ENCODE measurements around the gene DNAJA3. TPM values are rescaled to one million over a fixed set of nuclear protein-coding genes. Genes with fewer than 3 reads are reported as not detected.

DNAJA3 gene
- total RNA-seq, 1 donor from 2014 or later = 40.7 TPM

DNA sequence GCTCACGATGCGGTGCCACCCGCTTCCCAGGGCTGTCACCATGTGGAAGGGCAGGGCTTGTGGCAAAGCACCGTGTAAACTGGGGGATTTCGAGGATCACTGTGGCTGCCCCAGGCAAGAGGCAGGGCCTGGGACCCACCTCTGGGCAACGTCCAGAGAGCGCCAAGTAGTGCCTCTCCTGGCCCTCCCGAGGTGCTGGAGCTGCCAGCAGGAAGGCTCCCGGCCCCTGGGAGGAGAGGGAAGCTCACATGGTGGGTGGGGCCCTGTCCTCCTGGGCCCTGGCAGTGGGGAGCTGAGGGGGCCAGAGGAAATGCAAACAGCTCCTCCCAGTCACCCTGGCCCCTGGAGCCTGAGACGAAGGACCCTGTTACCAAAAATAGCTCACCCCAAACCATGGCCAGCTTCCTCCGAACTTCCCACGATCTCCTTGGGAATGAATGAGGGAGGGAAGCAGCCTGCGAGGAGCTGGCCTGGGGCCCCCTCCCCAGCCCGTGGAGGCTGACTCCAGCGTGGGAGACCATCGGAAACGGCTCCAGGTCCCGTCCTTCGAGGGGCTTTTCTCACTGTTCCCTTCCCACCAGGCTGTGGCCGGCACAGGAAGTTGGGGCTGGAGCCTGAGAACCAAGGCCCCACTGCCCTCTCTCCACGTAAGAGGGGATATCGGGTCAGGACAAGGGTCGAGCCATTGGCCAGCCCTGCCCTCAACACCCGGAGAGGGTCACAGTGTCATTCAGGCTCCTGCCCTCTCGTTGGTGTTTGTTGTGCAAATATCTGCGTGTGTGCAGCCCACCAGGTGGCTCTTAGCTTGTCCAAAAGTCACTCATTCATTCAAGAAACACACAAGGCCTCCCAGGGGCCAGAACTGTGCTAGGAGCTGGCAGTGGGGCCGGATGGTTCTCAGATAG, 36.4 kb upstream of the DNAJA3 start:
- peak overlapping the region; percentile 94 to 99 for H3K27ac ChIP-seq
- TF ChIP-seq, protein P1, sequence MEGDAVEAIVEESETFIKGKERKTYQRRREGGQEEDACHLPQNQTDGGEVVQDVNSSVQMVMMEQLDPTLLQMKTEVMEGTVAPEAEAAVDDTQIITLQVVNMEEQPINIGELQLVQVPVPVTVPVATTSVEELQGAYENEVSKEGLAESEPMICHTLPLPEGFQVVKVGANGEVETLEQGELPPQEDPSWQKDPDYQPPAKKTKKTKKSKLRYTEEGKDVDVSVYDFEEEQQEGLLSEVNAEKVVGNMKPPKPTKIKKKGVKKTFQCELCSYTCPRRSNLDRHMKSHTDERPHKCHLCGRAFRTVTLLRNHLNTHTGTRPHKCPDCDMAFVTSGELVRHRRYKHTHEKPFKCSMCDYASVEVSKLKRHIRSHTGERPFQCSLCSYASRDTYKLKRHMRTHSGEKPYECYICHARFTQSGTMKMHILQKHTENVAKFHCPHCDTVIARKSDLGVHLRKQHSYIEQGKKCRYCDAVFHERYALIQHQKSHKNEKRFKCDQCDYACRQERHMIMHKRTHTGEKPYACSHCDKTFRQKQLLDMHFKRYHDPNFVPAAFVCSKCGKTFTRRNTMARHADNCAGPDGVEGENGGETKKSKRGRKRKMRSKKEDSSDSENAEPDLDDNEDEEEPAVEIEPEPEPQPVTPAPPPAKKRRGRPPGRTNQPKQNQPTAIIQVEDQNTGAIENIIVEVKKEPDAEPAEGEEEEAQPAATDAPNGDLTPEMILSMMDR (IDR thresholded peaks at IDR 0.05) = no peak
- intact Hi-C loops (cut with DNase I) = loop anchor here (2.0 to 5.0 kb wide), 2 partner anchors 27 to 37 kb away; partner anchors contain the start of genes CORO7 and PAM16
- H3K9me3 ChIP-seq = no peaks in the 10 kb centered on the region
- no peaks in the 10 kb centered on the region for H3K27me3 ChIP-seq
- H3K4me3 ChIP-seq = no peak overlapping the region
- DNase-seq (ENCODE audit: low spot score in 2 of 2) = peak in 1 of 2 donors; percentile 70
- H3K4me1 ChIP-seq = peaks cover 44 to 68% of the 10 kb centered on the region in 2 donors
- peaks cover 0 to 2% of the 10 kb centered on the region in 2 donors for H3K36me3 ChIP-seq

DNA sequence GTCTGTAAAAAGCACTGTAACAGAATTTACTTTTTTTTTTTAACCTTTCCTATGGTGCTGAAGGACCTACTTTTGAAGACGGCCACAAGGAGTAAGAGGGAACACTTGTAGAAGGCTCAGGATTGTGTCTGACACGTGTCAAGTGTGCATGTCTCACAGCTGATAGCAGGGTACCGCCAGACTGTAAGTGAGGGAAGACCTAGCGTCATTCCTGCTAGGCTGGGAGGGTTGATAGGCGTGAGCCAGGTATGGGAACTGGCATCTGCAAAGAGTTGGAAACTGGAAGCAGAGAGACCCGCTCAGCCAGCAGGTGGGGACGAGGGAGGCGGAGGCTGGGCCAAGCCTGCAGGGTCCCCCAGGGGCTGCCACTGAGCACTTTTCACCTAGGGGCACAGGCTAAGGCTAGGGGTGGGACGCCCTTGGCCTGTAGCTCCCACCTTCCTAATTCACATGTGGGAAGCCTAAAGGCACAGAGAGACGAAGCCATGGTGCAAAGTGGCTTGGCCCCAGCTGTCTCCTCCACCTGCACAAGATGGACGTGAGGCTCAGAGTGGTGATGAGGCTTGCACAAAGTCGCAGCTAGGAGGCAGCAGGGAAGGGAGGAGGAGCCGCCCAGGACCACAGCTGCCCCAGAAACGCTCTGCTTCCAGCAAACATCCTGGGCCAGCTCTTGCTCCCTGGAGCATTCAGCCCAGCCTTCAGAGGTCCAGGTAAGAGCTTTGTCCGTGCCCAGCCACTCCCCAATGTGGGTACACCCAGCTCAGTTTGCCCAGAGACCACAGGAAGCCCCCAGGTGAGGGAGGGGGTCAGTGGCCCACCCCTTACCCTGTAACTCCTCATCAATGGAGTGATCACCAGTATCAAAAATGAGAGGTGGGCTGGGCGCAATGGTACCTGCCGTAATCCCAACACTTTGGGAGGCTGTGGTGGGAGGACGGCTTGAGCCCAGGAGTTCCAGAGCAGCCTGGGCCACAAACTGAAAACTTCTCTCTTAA, 35.1 kb upstream of the DNAJA3 start:
- peak in 1 of 2 donors; percentile 59 for DNase-seq (ENCODE audit: low spot score in 2 of 2)
- no peaks in the 10 kb centered on the region for H3K9me3 ChIP-seq
- TF ChIP-seq, protein P1 (IDR thresholded peaks at IDR 0.05) = no peak
- H3K4me1 ChIP-seq = peaks cover 40 to 56% of the 10 kb centered on the region in 2 donors
- H3K36me3 ChIP-seq = peaks cover 0 to 4% of the 10 kb centered on the region in 2 donors
- H3K27ac ChIP-seq = peak overlapping the region; percentile 94 to 99
- intact Hi-C loops (cut with DNase I) = no loop called here
- H3K4me3 ChIP-seq = no peak overlapping the region
- no peaks in the 10 kb centered on the region for H3K27me3 ChIP-seq

DNA sequence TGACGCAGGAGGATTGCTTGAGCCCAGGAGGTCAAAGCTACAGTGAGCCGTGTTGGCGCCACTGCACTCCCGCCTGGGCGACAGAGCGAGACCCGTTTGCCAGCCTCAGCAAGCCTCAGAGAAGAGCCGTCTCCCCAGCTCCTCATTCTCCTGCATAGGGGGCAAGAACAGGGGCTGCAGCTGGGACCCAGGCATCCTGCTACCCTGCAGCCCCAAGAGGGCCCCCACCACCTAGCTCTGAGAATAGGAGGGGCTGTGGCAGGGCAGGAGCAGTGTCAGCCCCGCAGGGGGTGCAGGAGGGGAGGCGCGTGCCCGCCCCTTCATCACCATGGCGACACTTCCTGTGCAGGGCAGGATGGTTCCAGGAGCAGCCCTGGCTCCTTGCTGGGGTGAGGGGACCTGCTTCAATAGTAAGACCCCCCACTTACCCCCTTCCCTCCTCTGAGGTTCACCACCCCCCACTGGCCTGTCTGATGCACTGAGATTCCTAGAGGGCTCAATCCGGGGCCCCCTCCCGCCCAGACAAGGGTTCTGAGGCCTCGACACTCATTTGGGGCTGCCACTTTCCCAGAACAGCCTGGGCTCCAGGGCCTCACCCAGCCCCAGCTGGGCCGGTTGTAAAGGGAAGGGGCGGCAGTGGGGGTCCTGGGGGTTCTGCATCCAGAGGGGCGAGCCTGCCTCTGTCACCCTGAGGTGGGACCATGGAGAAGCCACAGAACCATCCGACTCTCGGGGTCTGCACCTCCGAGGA, 33.9 kb upstream of the DNAJA3 start:
- peak in 1 of 2 donors; percentile 64 for DNase-seq (ENCODE audit: low spot score in 2 of 2)
- Histone ChIP-seq H3K27me3 (no peaks in the 10 kb centered on the region), H3K27ac (peak overlapping the region; percentile 94 to 99), H3K9me3 (no peaks in the 10 kb centered on the region), H3K36me3 (peaks cover 0 to 4% of the 10 kb centered on the region in 2 donors), H3K4me3 (no peak overlapping the region), H3K4me1 (peaks cover 28 to 43% of the 10 kb centered on the region in 2 donors)
- TF ChIP-seq, protein P1 (IDR thresholded peaks at IDR 0.05) = no peak
- intact Hi-C loops (cut with DNase I) = no loop called here

DNA sequence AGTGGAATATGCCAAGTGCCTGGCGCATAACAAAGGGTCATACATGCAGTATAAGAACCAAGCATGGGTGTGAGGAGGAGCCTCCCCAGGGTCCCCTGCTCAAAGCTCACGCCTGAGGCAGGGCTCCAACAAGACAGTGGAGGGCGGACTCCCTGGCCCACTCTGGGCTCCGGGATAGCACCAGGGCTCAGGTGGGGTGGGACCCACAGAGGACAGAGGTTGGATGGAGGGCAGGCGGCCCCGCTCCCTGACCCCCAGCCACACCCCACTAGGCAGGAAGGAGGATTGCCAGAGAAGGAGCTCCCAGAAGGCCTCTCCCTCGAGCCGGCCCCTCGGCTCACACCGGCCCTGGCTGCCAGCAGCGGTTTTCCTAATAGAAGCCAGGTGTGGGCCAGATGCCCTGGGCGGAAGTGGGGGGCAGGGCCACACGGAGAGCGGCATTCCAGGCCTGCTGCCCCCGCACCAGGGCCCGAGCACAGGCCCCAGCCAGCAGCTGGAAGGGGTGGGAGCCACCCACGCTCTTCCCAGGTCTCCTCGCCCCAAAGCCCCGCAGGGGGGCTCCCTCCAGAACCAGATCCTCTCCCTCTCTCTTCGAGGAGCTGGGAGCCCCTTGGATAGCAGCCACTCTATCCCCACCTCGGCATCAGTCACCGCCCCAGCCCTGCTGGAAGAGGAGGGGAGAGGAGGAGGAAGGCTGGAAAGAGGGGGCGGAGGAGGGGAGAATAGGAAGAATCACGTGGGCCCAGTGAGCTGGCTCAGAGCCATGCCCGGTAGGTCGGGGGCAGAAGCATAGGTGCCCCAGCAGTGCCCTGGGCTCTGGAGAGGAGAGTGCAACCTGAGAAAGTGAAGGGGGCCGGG, 33.1 kb upstream of the DNAJA3 start:
- intact Hi-C loops (cut with DNase I) = no loop called here
- peaks cover 0 to 4% of the 10 kb centered on the region in 2 donors for H3K36me3 ChIP-seq
- DNase-seq (ENCODE audit: low spot score in 2 of 2) = peak in 1 of 2 donors; percentile 77

More for the DNA sequence above, 33.1 kb upstream of the DNAJA3 start:
- H3K9me3 ChIP-seq = no peaks in the 10 kb centered on the region
- no peak overlapping the region for H3K4me3 ChIP-seq
- TF ChIP-seq, protein P1 (IDR thresholded peaks at IDR 0.05) = no peak
- no peaks in the 10 kb centered on the region for H3K27me3 ChIP-seq
- peak overlapping the region; percentile 94 to 99 for H3K27ac ChIP-seq
- H3K4me1 ChIP-seq = peaks cover 20 to 35% of the 10 kb centered on the region in 2 donors
